ENCODE measurements around the gene DNTT.
"Not testable (repeated sequence)": the region's sequence is repeated elsewhere in the genome, so short reads cannot be mapped to it uniquely, and the experiment has no call there.

The DNTT gene

DNA sequence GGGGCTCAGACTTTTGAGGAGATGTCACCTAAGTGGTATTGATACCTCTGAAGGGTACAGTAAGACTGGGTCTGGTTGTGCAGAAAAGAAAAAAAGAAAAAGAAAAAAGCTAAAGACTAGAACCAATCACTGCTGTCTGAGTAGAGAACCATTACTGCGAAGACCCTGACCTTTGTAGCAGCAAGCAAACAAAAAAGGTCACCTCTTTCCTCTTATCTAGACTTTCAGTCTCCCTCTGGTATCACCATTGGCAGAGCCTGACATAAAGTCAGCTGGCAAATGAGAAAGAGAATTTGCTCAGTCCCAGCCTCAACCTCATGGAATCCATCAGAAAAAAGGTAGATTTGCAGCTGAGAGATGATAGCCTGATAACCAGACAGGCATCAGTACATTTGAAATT is 2.6 kb upstream of the DNTT start:
- no peak for DNase-seq (ENCODE audit: low read depth)
- no peak overlapping the region for H3K4me3 ChIP-seq (ENCODE audit: low read depth, low read length)
- TF ChIP-seq, protein P1, sequence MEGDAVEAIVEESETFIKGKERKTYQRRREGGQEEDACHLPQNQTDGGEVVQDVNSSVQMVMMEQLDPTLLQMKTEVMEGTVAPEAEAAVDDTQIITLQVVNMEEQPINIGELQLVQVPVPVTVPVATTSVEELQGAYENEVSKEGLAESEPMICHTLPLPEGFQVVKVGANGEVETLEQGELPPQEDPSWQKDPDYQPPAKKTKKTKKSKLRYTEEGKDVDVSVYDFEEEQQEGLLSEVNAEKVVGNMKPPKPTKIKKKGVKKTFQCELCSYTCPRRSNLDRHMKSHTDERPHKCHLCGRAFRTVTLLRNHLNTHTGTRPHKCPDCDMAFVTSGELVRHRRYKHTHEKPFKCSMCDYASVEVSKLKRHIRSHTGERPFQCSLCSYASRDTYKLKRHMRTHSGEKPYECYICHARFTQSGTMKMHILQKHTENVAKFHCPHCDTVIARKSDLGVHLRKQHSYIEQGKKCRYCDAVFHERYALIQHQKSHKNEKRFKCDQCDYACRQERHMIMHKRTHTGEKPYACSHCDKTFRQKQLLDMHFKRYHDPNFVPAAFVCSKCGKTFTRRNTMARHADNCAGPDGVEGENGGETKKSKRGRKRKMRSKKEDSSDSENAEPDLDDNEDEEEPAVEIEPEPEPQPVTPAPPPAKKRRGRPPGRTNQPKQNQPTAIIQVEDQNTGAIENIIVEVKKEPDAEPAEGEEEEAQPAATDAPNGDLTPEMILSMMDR (IDR thresholded peaks at IDR 0.05; ENCODE audit: insufficient read depth, low read depth, low read length, missing control alignments) = no peak

DNA sequence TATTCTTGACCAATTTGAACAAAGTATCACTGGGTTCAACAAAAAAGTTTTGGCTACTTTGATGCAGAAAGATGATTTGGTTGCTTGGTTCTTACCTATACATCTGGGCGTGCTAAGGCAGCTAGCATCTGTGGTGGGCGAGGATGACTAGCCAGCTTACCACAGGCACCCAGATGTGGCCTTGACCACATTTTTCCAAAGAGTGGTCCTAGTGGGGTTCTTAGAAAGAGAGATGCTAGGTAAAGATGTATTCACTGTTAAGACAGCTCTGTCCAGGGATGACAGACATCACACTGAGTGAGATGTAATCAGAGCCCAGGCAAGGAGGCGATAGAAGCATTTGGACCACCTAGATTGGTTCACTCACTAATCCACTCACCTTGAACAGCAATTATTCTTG is 785 bp downstream of the DNTT start:
- no peak for DNase-seq (ENCODE audit: low read depth)
- TF ChIP-seq, protein P1 (IDR thresholded peaks at IDR 0.05; ENCODE audit: insufficient read depth, low read depth, low read length, missing control alignments) = no peak
- no peak overlapping the region for H3K4me3 ChIP-seq (ENCODE audit: low read depth, low read length)

DNA sequence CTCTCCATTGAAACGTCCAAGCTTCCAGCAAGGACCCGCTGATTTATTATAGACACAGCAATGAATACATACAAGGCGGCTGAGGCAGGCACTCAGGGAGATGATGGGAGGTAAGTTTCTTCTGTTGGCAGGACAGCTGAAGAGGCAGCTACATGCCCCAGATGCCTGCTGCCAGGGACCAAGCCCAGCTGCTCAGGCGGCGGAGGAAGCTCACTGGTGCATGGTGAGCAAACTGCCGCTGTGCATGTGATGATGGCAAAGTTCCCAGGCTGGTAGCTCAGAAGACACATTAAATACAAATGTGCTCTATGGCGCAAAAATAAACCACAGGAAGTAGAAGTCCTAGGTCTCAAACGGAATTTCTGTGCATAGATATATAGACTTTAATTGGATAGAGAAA is 2.3 kb downstream of the DNTT start:
- no peak overlapping the region for H3K4me3 ChIP-seq (ENCODE audit: low read depth, low read length)
- DNase-seq (ENCODE audit: low read depth) = peak; percentile 29
- TF ChIP-seq, protein P1 (IDR thresholded peaks at IDR 0.05; ENCODE audit: insufficient read depth, low read depth, low read length, missing control alignments) = no peak

DNA sequence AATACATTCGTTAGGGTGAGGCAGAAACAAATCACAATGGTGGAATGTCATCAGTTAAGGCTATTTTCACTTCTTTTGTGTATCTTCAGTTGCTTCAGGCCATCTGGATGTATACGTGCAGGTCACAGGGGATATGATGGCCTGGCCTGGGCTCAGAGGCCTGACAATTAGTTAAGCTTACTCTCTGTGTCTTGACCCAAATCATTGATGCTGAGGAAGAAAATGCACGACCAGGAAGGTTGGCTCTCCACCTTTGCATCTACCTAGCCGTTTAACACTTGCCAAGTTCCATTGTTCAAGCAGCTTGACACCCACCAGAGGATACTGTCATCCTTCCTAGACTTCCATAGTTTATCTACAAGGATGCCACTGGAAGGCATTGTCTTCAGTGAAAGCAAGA is 4.6 kb downstream of the DNTT start:
- H3K4me3 ChIP-seq (ENCODE audit: low read depth, low read length) = not testable (repeated sequence)

DNA sequence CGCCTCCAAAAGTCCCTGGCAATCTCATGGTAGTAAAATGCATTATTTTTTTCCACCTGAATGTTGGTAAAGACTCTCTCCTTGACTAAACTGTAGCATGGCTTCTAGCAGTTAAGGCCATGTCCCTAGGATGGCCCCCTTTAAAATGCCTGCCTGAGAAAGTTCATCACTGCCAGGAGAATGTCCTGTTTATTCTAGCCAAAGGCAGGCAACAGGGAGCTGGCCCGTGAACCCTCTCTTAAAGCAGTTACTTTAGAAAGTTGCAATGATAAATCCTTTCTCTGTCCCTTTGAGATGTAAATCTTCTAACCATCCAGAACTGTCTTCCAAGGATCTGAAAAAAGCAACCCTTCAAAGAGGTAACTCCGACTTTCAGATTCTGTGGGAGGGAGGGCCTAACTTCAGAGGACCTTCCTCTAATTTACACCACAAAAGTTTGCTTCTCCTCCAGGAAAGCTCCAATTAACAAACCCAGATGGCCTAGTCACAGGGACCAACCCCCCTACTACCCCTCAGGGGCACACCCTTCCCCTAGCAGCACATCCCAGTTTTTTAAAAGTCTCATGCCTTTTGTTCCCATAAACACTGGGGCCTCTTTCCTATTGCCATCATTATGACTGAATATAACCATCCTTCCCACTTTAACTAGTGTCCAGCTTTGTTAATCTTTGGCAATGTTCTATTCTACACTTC is 5.5 kb downstream of the DNTT start:
- TF ChIP-seq, protein P1 (IDR thresholded peaks at IDR 0.05; ENCODE audit: insufficient read depth, low read depth, low read length, missing control alignments) = no peak
- H3K4me3 ChIP-seq (ENCODE audit: low read depth, low read length) = no peak overlapping the region
- DNase-seq (ENCODE audit: low read depth) = no peak

More for the DNA sequence above, 4.6 kb downstream of the DNTT start:
- not testable (repeated sequence) for DNase-seq (ENCODE audit: low read depth)

DNA sequence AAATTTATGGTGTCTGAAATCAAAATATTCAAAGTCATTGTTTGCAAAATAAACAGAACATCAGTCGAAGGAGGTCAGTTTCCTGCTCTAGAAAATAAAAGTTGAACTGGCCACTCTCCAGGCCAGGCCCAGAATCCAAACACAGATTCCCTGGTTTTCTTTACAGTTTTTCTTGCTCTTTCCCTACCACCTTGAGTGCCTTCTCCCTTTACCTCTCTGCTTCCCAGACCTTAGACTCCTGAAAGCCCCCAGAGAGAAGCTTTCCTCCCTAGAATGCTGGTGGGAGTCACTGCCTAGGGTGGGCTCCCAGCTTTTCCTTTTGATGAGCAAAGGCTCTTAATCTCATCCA is 6.1 kb downstream of the DNTT start:
- TF ChIP-seq, protein P1 (IDR thresholded peaks at IDR 0.05; ENCODE audit: insufficient read depth, low read depth, low read length, missing control alignments) = no peak
- DNase-seq (ENCODE audit: low read depth) = no peak
- H3K4me3 ChIP-seq (ENCODE audit: low read depth, low read length) = no peak overlapping the region

DNA sequence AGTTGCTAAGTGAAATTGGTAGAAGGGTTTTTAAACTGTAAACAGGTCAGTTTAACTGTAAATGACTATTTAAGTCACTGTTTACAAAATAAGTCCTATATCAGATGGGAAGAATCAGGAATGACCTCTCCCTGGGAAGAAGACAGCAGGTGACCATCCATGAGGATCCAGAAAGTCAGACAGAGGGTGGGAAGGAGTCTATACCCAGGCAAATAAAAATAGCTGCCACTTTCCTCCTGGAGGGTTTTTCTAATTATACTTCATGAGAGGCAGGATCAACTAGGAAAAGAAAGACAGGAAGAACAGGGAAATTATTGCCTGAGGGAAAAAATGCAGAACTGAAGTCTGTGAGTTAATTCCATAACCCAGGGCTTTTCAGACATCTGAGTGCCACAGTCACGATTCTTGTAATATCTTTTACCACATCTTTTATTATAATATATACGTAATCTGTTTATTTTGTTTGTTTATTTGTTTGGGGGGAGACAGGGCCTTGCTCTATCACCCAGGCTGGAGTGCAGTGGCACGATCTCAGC is 7.0 kb downstream of the DNTT start:
- no peak for DNase-seq (ENCODE audit: low read depth)
- H3K4me3 ChIP-seq (ENCODE audit: low read depth, low read length) = no peak overlapping the region
- TF ChIP-seq, protein P1 (IDR thresholded peaks at IDR 0.05; ENCODE audit: insufficient read depth, low read depth, low read length, missing control alignments) = no peak

Data from GM12865 (cell line).